Activated naive CD4-positive, alpha-beta T cell treated with anti-CD3 and anti-CD28 coated beads, Interleukin-2, amount 10 ng/mL, durations not matched to agents 7 days and 5 days (primary cell): Measurements from ENCODE around the gene RAC2.

ENCODE experiments used
- CTCF ChIA-PET: fragments of 350-600 bp; sonication (Branson Sonifier 250); formaldehyde crosslinking; loops from one replicate; lab custom pipeline; 2021; ENCODE audit warnings: antibody characterized with exemption; lab: Charles Lee
- DNase-seq: peaks from one replicate; pipeline ENCODE4 v3.0.0-alpha.2; 2020
- H3K27ac Mint-ChIP-seq: one replicate; pipeline ENCODE4 v1.8.0; 2021; ENCODE audit warnings: mild to moderate bottlenecking, moderate library complexity, mixed read lengths
- H3K27me3 Mint-ChIP-seq: one replicate; pipeline ENCODE4 v1.8.0; 2021; ENCODE audit warnings: mild to moderate bottlenecking, mixed read lengths
- H3K36me3 Mint-ChIP-seq: one replicate; pipeline ENCODE4 v1.8.0; 2021; ENCODE audit warnings: mixed read lengths
- H3K4me1 Mint-ChIP-seq: one replicate; pipeline ENCODE4 v1.8.0; 2021; ENCODE audit warnings: mixed read lengths
- H3K4me3 Mint-ChIP-seq: one replicate; pipeline ENCODE4 v1.8.0; 2021; ENCODE audit warnings: mild to moderate bottlenecking, moderate library complexity, mixed read lengths
- H3K9me3 Mint-ChIP-seq: one replicate; pipeline ENCODE4 v1.8.0; 2021; ENCODE audit warnings: mixed read lengths

Gene RAC2

DNA sequence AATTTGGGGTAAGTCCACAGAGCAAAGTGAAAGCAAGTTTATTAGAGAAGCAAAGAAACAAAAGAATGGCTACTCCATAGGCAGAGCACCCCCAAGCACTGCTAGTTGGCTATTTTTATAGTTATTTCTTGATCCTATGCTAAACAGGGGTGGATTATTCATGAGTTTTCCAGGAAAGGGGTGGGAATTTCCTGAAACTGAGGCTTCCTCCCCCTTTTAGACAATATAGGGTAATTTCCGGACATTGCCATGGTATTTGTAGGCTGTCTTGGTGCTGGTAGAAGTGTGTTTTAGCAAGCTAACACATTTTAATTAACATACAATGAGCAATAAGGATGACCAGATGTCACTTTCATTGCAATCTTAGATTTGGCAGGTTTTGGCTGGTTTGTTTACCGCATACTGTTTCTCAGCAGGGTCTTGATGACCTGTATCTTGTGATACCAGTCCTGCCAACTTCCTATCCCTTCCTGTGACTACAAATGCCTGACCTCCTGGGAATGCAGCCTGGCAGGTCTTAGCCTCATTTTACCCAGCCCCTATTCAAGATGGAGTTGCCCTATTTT is 55.1 kb downstream of the RAC2 start:
- peaks cover 9% of the 10 kb centered on the region for H3K36me3 Mint-ChIP-seq
- no peaks in the 10 kb centered on the region for H3K27me3 Mint-ChIP-seq
- CTCF ChIA-PET: no interaction called here
- H3K4me1 Mint-ChIP-seq: peaks cover 65% of the 10 kb centered on the region
- no peak for DNase-seq
- H3K9me3 Mint-ChIP-seq: no peaks in the 10 kb centered on the region
- H3K27ac Mint-ChIP-seq: peak overlapping the region; percentile 60
- H3K4me3 Mint-ChIP-seq: no peak overlapping the region

DNA sequence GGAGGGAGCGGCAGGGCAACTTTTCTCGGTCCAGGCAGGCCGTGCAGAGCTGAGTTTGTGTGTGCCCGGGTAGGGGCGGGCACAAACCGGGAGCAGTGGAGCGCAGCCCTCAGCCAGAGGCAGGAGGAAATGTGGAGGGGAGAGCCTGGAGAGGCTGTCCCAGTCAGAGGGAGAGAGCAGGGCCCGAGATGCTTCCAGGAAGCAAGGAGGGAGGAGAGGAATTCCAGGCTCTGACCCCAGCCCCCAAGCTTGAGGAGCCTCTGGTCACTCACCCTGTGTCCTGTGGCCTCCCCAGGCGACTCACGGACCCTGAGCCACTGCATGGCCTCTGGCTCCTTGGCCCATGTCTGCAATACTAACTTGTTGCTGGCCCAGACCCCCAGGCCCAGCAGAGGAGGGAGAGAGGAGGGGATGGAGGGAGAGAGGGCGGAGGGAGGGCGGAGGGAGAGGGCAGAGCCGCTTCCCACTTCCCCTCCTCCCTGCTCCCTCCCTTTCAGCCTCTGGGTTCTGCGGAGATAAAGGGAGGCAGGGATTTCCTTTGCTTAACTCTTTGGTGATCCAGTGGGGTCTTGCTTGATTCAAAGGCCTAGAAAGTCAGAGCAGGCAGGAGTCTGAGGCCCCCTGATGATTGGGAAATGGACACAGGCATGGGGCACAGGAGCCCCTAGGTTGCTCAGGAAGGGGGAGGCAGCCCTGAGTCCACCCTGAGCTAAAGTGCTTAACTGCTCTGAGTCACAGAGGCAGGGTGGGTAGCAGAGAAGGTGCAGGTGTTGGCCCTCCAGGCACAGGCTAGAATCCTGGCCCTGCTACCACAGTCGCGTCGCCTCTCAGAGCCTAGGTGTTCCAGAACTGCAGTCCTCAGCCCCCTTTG is 55.9 kb downstream of the RAC2 start, which contains the start of gene C1QTNF6:
TSS of gene C1QTNF6 (minus strand) at position 357 of the 871 bp plus-strand sequence. CDS start at position 323, 34 bp downstream.
- Mint-ChIP-seq H3K27ac (peak within 1 kb of the TSS; percentile 73), H3K4me1 (peaks cover 65% of the 10 kb centered on the region), H3K36me3 (peaks cover 9% of the 10 kb centered on the region), H3K27me3 (no peaks in the 10 kb centered on the region), H3K9me3 (no peaks in the 10 kb centered on the region), H3K4me3 (no peak within 1 kb of the TSS)
- DNase-seq: no peak
- CTCF ChIA-PET: no interaction called here

DNA sequence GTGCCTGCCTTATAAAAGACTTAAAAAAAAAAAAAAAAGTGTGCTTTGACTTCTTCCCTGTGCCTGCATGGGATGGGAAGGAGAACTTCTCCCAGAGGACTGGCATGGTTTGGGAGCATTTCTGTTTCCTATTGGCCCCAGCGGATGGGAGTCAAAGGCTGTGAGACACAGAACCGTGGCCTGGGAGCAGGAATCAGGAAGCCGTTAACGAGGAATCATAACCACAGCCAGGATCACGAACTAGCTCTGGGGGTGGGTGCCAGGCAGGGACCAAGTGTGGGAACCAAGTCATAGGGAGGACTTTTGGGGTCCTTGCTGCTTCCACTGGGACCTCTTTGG is 56.5 kb downstream of the RAC2 start:
- Mint-ChIP-seq H3K4me3 (no peak overlapping the region), H3K36me3 (peaks cover 9% of the 10 kb centered on the region), H3K27ac (peak overlapping the region; percentile 73), H3K27me3 (no peaks in the 10 kb centered on the region), H3K4me1 (peaks cover 59% of the 10 kb centered on the region), H3K9me3 (no peaks in the 10 kb centered on the region)
- CTCF ChIA-PET: interaction anchor here (1.2 kb wide), 1 partner anchor 24 kb away, joined by 3 read pairs; no protein-coding TSS in a partner anchor
- DNase-seq: no peak

DNA sequence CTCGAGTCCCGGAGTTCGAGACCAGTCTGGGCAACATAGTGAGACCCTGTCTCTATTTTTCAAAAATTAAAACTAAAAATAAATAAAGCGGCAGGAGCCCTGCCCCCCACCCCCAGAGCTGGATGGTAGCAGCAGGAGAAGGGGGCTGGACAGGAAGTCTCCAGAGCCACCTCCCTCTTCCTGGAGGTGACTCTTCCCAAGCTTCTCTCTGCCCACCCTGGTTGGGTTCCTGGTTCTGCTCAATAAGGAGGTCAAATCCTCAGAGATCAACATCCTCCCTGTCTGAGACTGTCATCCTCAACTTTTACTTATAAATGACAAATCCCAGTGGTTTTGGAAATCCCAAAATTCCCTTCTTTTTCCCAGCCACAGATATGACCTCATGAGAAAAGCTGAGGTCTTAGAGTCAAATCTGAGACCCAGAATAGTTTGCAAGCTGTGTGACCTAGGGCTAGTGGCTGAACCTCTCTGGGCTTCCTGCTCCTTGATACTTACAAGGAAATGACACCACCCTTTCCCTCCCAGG is 57.0 kb downstream of the RAC2 start:
- H3K36me3 Mint-ChIP-seq: peaks cover 9% of the 10 kb centered on the region
- H3K4me3 Mint-ChIP-seq: no peak overlapping the region
- H3K27me3 Mint-ChIP-seq: no peaks in the 10 kb centered on the region
- no peaks in the 10 kb centered on the region for H3K9me3 Mint-ChIP-seq
- CTCF ChIA-PET: interaction anchor here (0.9 to 1.2 kb wide), 2 partner anchors 11 to 24 kb away, joined by 3 to 4 read pairs; no protein-coding TSS in a partner anchor
- DNase-seq: no peak
- H3K4me1 Mint-ChIP-seq: peaks cover 58% of the 10 kb centered on the region
- H3K27ac Mint-ChIP-seq: peak overlapping the region; percentile 84

DNA sequence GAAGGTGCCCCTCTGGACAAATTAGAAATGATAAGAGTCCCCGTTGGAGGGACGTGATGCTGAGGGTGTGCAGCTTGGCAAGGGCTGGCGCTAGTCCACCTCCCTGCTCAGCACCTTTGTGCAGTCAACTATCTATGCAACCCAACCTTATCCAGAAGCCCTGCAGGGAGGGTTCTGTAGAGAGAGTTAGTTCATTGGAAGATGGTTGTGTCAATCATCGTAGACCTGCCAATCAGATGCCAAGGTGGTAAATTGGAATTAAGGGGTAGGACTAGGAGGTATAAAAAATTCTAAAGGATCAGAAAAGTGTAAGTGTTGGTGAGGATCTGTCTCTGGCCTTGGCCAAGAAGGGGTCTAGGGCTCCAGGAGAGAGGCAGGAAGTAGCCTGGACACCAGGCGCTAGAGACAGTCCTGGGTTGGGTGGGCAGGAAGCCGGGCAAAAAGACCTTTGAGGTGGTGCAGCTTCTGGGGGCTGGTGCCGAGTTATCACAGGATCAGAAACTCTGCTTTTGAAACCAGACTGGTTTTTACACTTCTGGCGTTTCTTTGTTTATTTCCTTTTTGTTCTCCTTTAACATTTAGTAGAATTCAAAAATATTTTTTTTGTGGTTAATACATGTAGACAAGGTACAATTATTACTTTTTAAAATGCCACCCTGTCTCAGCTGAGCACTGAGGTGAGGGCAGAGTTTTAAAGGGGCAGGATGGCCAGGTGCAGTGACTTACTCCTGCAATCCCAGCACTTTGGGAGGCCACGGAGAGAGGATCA is 57.7 kb downstream of the RAC2 start:
- no peaks in the 10 kb centered on the region for H3K9me3 Mint-ChIP-seq
- peak; percentile 64 for DNase-seq
- no peaks in the 10 kb centered on the region for H3K27me3 Mint-ChIP-seq
- peak overlapping the region; percentile 46 for H3K4me3 Mint-ChIP-seq
- H3K4me1 Mint-ChIP-seq: peaks cover 61% of the 10 kb centered on the region
- peaks cover 9% of the 10 kb centered on the region for H3K36me3 Mint-ChIP-seq
- CTCF ChIA-PET: interaction anchor here (0.9 to 1.2 kb wide), 3 partner anchors 11 to 23 kb away, joined by 3 to 4 read pairs (median 3); no protein-coding TSS in a partner anchor
- peak overlapping the region; percentile 84 for H3K27ac Mint-ChIP-seq

DNA sequence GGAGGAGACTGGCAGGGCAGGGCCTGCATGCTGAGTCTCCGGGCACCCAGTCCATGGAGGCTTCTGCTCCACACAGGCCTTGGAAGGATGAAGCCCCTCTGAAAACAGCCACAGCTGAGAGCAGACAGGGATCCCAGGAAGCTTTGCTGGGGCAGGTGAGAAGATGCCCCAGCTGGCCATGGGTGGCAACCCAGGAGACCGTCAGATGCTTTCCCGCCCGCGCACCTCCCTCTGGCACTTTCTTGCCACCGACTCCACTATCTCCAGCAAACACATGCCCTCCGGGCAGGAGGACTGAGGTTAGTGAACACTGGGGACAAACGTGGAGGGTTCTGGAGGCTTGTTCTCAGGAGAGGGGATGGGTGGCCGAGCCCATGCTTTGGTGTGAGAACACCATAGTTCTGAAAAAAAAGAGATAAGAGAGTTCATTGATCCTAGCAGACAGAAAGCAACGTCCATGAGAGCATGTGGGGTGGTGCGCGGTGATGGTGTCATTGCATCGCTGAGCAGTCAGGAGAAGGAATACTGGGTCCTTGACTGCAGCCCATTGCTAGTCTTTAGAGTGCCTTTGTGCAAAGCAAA is 58.3 kb downstream of the RAC2 start:
- no peaks in the 10 kb centered on the region for H3K9me3 Mint-ChIP-seq
- H3K27me3 Mint-ChIP-seq: peaks cover under 1% of the 10 kb centered on the region
- H3K4me3 Mint-ChIP-seq: no peak overlapping the region
- no peak for DNase-seq
- H3K36me3 Mint-ChIP-seq: peaks cover 9% of the 10 kb centered on the region
- CTCF ChIA-PET: interaction anchor here (1.1 kb wide), 1 partner anchor 12 kb away, joined by 3 read pairs; no protein-coding TSS in a partner anchor
- H3K4me1 Mint-ChIP-seq: peaks cover 61% of the 10 kb centered on the region
- peak overlapping the region; percentile 84 for H3K27ac Mint-ChIP-seq

DNA sequence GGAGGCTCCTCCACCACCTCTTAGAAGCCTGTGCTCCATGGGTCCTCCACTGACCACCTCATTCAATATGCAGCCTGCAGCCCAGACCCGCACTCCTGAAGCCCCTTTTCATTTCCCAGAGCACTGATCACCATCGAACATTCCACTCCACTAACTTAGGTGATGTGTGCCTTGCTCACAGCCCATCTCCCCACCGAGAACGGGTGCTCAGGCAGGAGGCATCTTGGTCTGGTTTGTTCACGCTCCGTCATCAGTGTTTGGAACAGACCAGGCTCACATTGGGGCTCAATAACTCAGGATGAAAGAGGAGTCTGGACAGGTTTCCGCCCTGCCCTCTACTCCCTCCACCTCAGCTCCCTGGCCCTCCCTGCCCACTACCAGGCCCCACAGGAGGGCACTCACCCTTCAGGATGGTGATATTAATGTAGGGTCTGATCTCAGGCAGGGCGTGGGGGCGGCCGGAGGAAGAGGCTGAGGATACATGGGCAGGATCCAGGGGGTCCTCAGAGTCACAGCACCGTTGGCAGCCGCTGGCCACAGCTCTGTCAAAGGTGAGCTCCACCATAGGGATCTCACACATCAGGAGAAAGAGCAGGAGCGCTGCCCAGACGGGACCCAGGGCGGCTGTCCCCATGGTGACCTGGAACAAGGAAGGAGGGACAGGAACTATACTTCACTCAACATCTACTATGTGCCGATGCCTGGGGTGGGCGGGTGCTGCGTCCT is 59.1 kb downstream of the RAC2 start:
- DNase-seq: no peak
- Mint-ChIP-seq H3K27ac (peak overlapping the region; percentile 58), H3K27me3 (peaks cover 3% of the 10 kb centered on the region), H3K36me3 (peaks cover 6% of the 10 kb centered on the region), H3K4me1 (peaks cover 61% of the 10 kb centered on the region), H3K4me3 (no peak overlapping the region), H3K9me3 (no peaks in the 10 kb centered on the region)
- CTCF ChIA-PET: interaction anchor here (1.1 to 1.5 kb wide), 2 partner anchors 13 kb away, joined by 3 to 4 read pairs; no protein-coding TSS in a partner anchor

DNA sequence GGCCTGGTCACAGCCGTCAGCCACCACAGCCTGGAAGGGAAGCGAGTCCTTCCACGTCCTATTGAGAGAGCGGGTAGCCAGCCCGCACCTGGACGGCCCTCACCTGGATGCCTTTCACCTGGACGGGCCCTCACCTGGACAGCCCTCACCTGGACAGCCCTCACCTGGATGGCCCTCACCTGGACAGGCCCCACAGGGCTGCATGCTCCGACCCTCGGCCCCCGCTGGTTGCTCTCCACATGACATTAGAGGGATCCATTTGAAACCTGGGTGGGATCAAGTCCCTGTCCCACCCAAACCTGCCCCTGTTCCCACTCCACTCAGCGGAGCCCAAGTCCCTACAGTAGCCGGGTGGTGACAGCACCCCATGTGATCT is 59.7 kb downstream of the RAC2 start:
- CTCF ChIA-PET: interaction anchor here (1.2 to 1.5 kb wide), 3 partner anchors 13 to 19 kb away, joined by 3 to 4 read pairs (median 3); no protein-coding TSS in a partner anchor
- Mint-ChIP-seq H3K4me1 (peaks cover 60% of the 10 kb centered on the region), H3K36me3 (peaks cover 1% of the 10 kb centered on the region), H3K4me3 (no peak overlapping the region), H3K27ac (peak overlapping the region; percentile 11), H3K27me3 (peaks cover 3% of the 10 kb centered on the region), H3K9me3 (no peaks in the 10 kb centered on the region)
- DNase-seq: no peak

DNA sequence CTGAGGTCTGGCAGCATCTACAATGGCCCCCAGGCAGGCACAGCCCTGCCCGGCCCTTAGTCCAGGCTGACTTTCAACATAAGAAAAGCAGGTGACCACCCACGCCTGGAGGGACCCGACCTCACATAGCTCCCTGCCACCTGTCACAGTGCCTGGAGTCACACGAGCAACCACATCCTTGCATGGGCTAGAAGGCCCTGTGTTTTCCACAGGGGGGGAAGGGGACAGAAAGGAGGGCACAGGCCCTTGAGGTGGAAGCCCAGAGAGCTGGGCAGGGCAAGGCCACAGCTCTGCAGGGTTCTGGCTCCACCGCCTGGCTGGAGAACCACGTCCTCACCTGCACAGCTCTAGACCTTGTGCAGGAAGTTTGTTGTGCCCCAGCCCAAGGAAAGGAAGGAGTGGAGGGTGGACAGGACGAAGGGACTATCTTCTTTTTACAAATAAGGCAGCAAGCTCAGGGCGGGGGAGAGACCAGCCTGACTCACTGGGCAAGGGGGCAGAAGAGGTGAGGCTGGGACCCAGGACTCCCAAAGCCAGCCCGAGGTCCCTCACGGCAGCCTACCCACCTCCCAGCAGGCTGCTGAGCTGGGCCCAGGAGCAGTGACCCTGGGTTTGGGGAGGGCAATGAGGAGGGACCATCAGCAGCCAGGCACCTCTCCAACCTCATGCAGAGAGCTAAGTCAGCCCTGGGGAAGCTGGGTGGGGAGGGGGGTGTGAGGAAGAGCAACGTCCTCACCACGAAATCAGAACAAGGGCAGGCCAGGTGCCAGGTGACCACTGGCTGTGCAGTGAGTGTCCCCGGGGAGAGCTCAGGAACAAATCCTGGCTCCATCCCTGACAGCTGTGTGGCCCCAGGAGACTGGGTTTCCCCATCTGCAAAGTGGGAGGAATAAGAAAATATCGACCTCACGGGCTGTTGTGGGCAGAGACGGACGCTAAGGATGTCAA is 60.4 kb downstream of the RAC2 start:
- Mint-ChIP-seq H3K27ac (no peak overlapping the region), H3K27me3 (peaks cover 3% of the 10 kb centered on the region), H3K36me3 (no peaks in the 10 kb centered on the region), H3K4me3 (no peak overlapping the region), H3K9me3 (no peaks in the 10 kb centered on the region), H3K4me1 (peaks cover 53% of the 10 kb centered on the region)
- CTCF ChIA-PET: interaction anchor here (1.2 to 1.5 kb wide), 3 partner anchors 14 to 18 kb away, joined by 3 to 4 read pairs (median 3); no protein-coding TSS in a partner anchor
- peak; percentile 45 for DNase-seq

DNA sequence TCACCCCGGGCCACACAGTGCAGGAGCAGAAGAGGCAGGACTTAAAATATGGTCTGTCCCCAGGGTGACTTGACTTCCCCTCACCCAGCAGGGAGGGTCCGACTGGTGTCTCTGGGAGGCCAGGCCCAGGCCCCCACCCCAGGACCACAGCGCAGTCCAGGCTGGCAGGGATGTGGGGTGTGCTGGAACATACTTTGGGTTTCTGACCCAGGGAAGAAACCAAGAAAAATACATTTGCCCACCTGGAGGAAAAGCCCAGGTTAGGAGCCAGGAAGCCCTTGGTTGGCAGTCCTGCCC is 61.2 kb downstream of the RAC2 start:
- Mint-ChIP-seq H3K27ac (no peak overlapping the region), H3K4me1 (peaks cover 45% of the 10 kb centered on the region), H3K36me3 (no peaks in the 10 kb centered on the region), H3K4me3 (no peak overlapping the region), H3K27me3 (peaks cover 11% of the 10 kb centered on the region), H3K9me3 (no peaks in the 10 kb centered on the region)
- no peak for DNase-seq
- CTCF ChIA-PET: interaction anchor here (1.2 kb wide), 1 partner anchor 17 kb away, joined by 3 read pairs; no protein-coding TSS in a partner anchor

DNA sequence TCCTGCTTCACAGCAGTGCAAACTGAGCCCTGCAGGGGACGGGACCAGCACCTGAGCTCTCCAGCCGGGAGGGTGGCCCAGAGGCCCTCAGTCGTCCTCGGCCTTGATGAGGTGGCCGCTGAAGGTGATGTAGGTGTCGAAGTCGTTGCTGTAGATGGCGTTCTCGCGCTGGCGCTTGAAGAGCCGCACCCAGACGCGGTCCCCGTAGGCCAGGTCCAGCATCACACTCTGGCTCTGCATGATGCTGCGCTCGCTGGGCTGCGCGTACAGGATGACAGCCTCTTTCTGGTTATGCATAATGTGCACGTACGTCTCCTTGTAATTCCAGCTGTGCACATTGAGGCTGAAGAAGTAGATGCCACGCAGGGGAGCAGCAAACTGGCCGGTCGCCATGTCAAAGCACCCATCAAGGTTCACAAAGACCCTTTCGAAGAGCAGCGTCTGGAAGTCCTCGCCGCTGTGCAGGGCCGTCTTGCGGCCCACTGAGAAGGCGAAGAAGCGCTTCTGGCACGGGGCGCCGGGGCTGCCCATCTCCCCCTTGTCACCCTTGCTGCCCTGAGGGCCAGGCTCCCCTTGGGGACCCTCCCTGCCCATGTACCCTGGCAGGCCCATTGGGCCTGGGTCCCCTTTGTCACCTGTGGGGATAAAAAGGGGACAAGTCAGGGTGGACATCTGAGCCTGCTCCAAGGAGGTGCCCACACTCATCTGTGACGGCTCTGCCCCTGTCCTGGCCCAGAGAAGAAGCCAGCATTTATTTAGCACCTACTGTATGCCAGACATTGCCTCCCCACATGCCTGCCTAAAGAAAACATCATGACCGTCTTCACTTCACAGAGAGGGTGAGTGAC is 61.7 kb downstream of the RAC2 start:
- no peak overlapping the region for H3K27ac Mint-ChIP-seq
- CTCF ChIA-PET: no interaction called here

More for the DNA sequence above, 61.7 kb downstream of the RAC2 start:
- Mint-ChIP-seq H3K36me3 (no peaks in the 10 kb centered on the region), H3K9me3 (no peaks in the 10 kb centered on the region), H3K4me1 (peaks cover 43% of the 10 kb centered on the region), H3K4me3 (no peak overlapping the region), H3K27me3 (peaks cover 17% of the 10 kb centered on the region)
- DNase-seq: no peak
